Activated naive CD4-positive, alpha-beta T cell treated with anti-CD3 and anti-CD28 coated beads, Interleukin-2, amount 50 U/mL, for 24 hours (primary cell): ENCODE data around the gene C2orf49.

ENCODE experiments used
- H3K27ac Mint-ChIP-seq: one replicate; pipeline ENCODE4 v1.8.0; 2021; ENCODE audit warnings: mild to moderate bottlenecking, mixed read lengths
- H3K27me3 Mint-ChIP-seq: one replicate; pipeline ENCODE4 v1.8.0; 2021; ENCODE audit warnings: mixed read lengths
- H3K36me3 Mint-ChIP-seq: one replicate; pipeline ENCODE4 v1.8.0; 2021; ENCODE audit warnings: mixed read lengths
- H3K4me1 Mint-ChIP-seq: one replicate; pipeline ENCODE4 v1.8.0; 2021; ENCODE audit warnings: mixed read lengths
- H3K4me3 Mint-ChIP-seq: one replicate; pipeline ENCODE4 v1.8.0; 2021; ENCODE audit warnings: mild to moderate bottlenecking, mixed read lengths
- H3K9me3 Mint-ChIP-seq: one replicate; pipeline ENCODE4 v1.8.0; 2021; ENCODE audit warnings: mixed read lengths

C2orf49 gene

GRCh38 chr2:105397025-105397722 is 59.8 kb downstream of the C2orf49 start:
- no peaks in the 10 kb centered on the region for H3K9me3 Mint-ChIP-seq
- peaks cover 10% of the 10 kb centered on the region for H3K27me3 Mint-ChIP-seq
- H3K27ac Mint-ChIP-seq: peak overlapping the region; percentile 12
- H3K4me3 Mint-ChIP-seq: peak overlapping the region; percentile 92
- H3K36me3 Mint-ChIP-seq: no peaks in the 10 kb centered on the region
- peaks cover 27% of the 10 kb centered on the region for H3K4me1 Mint-ChIP-seq

GRCh38 chr2:105397953-105398335 is 60.6 kb downstream of the C2orf49 start:
- peaks cover 10% of the 10 kb centered on the region for H3K27me3 Mint-ChIP-seq
- no peaks in the 10 kb centered on the region for H3K9me3 Mint-ChIP-seq
- H3K36me3 Mint-ChIP-seq: no peaks in the 10 kb centered on the region
- H3K4me3 Mint-ChIP-seq: peak overlapping the region; percentile 92
- peaks cover 24% of the 10 kb centered on the region for H3K4me1 Mint-ChIP-seq
- H3K27ac Mint-ChIP-seq: peak overlapping the region; percentile 86

DNA sequence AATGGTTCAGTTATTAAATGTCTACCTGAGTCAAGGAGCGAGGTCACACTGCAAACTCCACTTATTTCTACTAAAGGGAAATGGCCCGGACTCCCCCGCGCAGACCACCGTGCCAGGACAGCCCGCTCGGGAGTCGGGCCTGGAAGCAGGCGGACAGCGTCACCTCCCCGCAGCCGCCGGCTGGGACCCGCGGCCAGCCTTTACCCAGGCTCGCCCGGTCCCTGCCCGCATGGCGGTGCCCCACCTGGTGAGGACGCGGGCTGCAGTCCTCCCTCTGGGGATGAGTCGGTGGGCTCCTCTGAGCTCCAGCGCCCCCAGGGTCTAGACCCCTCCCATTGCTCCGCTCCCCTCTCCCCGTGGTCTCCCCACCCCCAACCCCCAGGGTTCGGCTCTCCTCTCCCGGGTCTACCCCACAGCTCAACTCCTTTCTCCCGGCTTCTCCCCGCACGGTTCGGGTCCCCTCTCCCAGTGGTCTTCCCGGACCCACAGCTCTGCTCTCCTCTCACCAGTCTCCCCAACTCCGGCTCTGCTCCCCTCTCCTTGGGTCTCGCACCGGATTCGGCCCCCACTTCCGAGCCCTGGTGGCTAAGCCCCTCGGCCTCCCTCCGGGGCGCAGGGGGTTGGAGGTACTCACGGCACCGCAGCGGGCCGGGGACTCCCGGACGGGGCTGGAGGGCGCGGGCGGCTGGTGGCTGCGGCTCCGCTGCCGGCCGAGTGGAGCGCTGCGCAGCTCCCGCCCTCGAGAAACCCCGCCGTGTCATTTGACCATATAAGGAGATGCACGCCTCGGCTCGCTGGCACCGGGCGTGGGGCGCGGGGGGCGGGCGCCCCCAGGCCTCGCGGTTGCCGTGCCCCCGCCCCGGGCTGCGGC is 61.2 kb downstream of the C2orf49 start, which contains the start of gene FHL2:
FHL2 (minus strand) TSS at position 716 of the 871 bp plus-strand sequence. CDS start 12,535 bp downstream, outside the sequence.
- Mint-ChIP-seq H3K4me1 (peaks cover 24% of the 10 kb centered on the region), H3K9me3 (no peaks in the 10 kb centered on the region), H3K4me3 (peak within 1 kb of the TSS; percentile 92), H3K27me3 (peaks cover 10% of the 10 kb centered on the region), H3K36me3 (no peaks in the 10 kb centered on the region), H3K27ac (peak within 1 kb of the TSS; percentile 86)
